HG03060 (cell line): ENCODE results near the gene KIF17.

Experiments
- ATAC-seq: cut with Tn5 transposase; IDR thresholded peaks from one replicate; pipeline ENCODE4 v1.9.1; 2021; ENCODE audit warnings: low read depth, moderate number of reproducible peaks; ENCODE audit not compliant: unreplicated experiment

Gene KIF17

DNA sequence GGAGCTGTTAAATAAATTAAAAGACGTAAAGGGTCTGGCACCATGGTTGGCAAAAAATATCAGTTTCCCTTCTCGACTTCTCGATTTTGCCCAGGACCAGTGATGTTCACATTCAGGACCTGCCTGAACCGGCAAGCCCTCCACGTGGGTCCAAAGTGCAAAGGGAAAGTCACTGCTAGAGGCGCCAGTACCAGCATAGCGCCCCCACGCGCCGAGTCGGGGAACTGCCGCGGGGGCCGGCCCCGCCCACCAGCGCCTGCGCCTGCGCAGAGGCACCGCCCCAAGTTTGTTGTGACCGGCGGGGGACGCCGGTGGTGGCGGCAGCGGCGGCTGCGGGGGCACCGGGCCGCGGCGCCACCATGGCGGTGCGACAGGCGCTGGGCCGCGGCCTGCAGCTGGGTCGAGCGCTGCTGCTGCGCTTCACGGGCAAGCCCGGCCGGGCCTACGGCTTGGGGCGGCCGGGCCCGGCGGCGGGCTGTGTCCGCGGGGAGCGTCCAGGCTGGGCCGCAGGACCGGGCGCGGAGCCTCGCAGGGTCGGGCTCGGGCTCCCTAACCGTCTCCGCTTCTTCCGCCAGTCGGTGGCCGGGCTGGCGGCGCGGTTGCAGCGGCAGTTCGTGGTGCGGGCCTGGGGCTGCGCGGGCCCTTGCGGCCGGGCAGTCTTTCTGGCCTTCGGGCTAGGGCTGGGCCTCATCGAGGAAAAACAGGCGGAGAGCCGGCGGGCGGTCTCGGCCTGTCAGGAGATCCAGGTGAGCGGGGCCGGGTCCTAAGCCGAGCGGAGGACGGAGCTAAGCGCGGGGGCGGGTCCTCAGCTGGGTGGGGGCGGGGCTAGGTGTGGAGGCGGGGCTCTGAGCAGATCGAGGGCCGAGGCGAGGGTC is 84.4 kb downstream of the KIF17 start, which contains the start of gene PINK1:
PINK1 (plus strand) TSS at position 269 of the 875 bp plus-strand sequence; CDS start at position 360, 91 bp downstream.
- no peak for ATAC-seq

DNA sequence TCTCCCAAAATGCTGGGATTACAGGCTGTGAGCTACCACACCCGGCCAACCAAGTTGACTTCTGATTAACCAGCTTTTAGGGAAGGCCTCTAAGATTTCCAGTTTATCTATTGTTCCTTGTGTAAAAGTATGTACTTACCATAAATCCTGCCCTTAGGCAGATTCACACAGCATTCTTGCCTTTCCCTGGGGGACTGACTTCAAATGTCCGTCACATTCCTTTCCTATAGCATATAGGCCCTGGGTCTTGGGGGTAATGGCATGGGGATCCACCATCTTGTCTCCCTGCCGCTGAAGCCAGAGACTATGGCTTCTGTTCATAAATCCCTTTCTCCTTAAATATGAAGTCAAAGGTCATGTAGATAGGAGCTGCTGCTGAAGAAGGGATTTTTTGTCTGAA is 85.4 kb downstream of the KIF17 start:
- no peak for ATAC-seq

DNA sequence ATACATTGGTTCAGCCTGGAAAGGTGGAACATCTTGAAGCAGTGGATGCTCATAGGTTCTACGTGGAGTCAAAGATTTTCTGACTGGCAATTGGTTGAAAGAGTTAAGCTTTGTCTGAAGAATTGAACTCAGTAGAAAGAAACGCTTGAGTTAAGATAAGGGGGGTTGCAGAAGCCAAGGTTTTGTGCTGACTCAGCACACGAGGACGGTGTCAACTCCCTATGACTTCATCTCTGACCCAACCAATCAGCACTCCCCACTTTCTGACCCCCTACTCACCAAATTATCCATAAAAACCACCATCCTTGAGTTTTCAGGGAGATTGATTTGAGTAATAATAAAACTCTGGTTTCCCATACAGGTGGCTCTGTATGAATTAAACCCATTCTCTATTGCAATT is 87.1 kb downstream of the KIF17 start:
- no peak for ATAC-seq

DNA sequence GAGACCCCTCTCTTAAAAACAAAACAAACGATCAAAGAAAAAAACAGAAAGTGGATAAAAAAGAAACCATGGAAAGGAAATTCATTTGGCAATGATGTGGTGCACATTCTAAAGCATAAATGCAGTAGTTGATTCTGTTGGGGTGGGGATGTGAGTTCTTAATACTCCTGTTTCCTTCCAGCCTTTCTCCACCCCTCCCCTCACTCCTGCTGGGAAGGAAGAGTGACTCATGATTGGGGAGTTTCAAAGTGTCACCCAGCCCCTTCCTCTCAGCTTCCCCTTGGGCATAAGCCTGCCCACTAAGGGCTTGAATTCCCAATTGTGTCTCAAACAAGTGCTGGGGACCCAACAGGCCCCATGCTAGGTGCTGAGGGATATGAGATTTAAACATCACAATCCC is 91.3 kb downstream of the KIF17 start:
- no peak for ATAC-seq

DNA sequence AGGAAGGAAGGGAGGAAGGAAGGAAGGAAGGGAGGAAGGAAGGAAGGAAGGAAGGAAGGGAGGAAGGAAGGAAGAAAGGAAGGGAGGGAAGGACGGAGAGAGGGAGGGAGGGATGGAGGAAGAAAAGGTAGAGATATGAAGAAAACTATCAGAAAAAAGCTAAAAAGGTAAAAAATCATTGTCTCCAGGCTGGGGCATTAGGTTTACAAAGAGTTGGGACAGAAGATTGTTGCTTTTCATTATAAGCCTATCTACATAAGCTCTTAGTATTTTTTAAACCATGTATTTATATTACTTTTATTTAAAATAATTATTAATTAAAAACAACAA is 91.7 kb downstream of the KIF17 start:
- no peak for ATAC-seq

DNA sequence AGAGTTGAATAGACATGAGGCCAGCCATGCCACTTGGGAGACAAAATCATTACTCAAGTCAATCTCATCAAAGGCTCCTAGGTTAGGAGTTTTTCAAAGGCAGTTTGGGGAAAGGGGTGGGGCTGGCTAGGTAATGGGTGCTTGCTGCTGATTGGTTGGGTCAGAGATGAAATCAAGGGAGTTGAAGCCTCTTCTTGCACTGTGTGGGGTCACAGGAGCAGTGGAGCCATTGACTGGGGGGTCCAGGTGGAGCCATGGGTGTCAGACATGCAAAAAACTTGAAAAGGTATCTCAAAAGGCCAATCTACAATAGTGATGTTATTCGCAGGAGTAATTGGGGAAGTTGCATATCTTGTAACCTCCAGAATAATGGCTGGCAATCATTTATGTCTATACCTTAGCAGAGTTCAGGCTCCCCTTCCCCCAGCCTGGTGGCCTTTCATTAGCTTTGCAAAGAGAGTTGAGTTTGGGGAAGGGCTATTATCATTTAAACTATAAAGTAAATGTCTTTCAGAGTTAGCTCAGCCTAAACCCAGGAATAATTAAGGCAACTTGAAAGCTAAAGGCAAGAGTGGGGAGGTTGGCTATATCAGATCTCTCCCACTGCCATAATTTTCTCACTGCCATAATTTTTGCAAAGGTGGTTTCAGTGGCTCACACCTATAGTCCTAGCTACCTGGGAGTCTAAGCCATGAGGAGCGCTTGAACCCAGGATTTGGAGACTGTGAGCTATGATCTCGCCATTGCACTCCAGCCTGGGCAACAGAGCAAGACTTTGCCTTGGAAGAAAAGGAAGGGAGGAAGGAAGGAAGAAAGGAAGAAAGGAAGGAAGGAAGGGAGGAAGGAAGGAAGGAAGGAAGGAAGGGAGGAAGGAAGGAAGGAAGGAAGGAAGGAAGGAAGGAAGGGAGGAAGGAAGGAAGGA is 92.4 kb downstream of the KIF17 start:
- no peak for ATAC-seq

DNA sequence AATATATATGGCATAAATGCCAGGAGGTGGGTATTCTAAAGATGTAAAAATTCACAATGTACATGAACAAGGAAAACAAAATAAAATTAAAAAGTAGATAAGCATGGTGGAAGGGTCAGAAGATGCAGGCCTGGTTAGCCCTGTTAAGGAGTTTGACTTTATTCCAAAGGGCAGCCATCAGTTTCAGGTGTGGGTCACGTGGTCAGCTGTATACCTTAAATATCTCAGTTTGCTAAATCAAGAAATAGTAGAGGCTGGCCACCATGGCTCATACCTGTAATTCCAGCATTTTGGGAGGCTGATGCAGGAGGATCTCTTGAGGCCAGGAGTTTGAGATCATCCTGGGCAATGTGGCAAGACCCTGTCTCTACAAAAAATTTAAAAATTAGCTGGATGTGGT is 93.1 kb downstream of the KIF17 start:
- no peak for ATAC-seq

DNA sequence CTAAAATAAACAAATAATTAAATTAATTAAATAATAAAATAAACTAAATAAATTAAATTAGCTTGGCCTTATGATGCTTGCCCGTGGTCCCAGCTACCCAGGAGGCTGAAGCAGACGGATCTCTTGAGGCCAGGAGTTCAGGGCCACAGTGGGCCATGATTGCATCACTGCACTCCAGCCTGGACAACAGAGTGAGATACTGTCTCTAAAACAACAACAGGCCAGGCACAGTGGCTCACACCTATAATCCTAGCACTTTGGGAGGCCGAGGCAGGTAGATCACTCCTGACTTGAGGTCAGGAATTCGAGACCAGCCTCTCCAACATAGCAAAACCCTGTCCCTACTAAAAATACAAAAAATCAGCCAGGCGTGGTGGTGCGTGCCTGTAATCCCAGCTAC is 96.8 kb downstream of the KIF17 start:
- no peak for ATAC-seq

DNA sequence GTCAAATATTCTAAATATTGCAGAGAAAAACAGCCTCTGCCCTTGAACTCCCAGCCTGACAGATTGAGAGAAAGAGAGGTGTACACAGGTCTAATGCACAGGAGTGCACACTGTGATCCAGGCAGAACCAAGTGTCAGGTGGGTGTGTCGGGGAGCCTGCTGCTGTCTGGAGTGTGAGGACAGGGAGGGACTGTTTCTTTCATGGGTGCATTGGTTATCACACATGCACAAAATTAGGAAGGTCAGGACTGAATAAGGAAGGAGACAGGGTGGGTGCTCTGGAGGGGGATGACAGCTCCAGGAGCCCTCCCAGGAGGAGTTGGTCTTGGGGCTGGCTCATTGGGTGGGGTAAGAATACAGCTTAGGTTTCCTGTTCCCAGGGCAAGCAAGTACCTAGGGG is 97.8 kb downstream of the KIF17 start:
- ATAC-seq = no peak

DNA sequence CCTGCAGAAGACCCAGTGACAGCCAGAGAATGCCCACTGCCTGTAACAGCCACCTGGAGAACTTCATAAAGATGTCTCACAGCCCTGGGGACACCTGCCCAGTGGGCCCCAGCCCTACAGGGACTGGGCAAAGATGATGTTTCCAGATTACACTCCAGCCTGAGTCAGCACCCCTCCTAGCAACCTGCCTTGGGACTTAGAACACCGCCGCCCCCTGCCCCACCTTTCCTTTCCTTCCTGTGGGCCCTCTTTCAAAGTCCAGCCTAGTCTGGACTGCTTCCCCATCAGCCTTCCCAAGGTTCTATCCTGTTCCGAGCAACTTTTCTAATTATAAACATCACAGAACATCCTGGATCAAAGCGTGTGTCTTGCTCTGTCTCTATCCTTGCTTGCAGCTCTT is 99.3 kb downstream of the KIF17 start:
- ATAC-seq = no peak

DNA sequence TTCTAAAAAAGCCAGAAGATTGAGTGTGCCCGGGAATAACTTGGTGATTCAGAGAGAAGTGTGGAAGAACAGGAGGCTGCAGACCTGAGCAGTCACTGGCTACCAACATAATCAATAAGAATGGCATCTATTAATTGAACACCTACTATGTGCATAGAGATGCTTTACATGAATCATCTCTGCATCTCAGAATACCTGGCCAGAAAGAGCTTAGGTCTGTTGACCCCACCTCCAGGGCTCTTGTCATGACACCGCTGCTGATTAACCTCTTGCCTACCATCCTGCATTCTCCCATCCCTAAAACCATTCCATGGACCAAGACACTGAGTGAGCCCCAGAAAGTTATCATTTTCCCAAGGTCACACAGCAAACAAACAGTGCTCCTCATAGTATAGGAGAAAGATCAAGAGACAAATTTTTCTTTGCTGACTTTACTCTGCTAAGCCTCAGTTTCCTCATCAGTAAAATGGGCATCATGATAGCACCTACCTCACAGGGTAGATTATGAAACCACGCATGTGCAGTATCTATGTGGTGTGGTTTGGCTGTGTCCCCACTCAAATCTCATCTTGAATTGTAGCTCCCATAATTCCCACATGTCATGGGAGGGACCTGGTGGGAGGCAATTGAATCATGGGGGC is 100.8 kb downstream of the KIF17 start:
- no peak for ATAC-seq

DNA sequence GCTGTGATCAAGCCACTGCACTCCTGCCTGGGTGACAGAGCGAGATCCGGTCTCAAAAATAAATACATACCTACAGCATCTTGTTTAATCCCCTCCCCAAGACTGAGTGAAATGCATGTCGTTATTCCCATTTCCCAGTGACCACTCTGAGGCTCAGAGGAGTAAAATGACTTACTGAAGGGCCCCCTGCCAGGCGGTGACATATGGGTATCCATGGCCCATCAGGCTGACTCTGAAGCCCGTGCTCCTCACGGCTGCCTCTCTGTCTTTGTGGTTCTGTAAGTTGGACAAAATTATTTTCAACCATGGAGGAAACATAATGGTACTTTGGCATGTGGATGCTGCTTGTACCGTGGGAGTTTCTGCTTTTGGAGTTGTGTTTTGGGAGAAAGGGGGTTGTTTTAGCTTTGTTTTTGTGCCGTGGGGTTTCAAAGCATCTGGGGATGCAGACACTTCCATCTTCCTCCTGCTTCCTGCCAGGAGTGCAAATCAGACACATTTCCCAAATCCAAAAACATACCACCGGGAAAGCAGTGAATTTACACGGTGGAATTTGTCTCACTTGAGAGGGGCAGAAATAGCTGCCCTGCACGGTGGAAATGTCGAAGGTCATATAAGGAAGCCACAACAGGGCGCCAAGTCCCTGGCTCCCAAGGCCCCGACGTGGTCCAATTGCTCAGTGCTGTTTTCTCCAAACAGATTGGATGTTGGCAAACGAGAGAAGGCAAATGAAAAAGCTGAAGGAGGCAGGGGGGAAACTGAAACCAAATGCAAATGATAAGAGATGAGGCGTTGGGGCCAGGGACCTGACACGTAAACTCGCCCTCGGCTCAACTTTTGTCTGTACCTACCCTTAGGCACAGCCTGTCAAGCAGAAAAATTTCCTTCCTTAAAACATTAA is 101.6 kb downstream of the KIF17 start:
- ATAC-seq = no peak

DNA sequence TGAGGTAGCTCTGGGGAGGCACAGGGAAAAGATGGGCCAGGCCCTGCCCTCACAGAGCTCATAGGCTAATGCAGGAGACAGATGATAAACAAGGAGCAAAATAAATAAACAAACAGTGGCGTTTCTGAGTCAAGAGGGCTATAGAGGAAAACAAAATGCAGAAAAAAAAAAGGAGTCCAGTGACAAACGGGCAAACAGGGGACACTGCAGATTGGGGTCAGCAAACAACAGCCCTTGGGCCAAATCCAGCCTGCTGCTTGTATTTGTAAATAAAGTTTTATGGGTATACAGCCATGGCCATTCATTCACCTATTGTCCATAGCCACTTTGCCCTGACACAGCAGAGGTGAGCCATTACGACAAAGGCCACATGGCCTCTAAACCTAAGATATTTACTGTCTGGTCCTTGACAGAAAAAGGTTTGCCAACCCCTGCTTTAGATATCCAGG is 103.7 kb downstream of the KIF17 start:
- ATAC-seq = no peak
